ENCODE results near the gene GTPBP1.

- no peak for TF ChIP-seq MXD4 (CRISPR knock-in tag; IDR thresholded peaks at IDR 0.05)
- TF ChIP-seq POLR2A (IDR thresholded peaks at IDR 0.05; ENCODE audit: insufficient read depth in 1 of 2, low read depth in 2 of 2, low read length in 2 of 2): no peak
- no peak for TF ChIP-seq ZBTB4 (CRISPR knock-in tag; IDR thresholded peaks at IDR 0.05; ENCODE audit: borderline replicate concordance)
- no peak for TF ChIP-seq STAT6 (CRISPR knock-in tag; IDR thresholded peaks at IDR 0.05; ENCODE audit: borderline replicate concordance)
- TF ChIP-seq ELF1 (CRISPR knock-in tag; IDR thresholded peaks at IDR 0.05): no peak
- TF ChIP-seq IRF1 (CRISPR knock-in tag; IDR thresholded peaks at IDR 0.05; ENCODE audit: low read depth): no peak
- TF ChIP-seq ZNF660 (CRISPR knock-in tag; IDR thresholded peaks at IDR 0.05; ENCODE audit: borderline replicate concordance, low read depth): no peak
- no peak for TF ChIP-seq CTCF (CRISPR knock-in tag; IDR thresholded peaks at IDR 0.05)
- TF ChIP-seq MLLT10 (CRISPR knock-in tag; IDR thresholded peaks at IDR 0.05): no peak
These were observed 5.4 kb upstream of the GTPBP1 start for GRCh38 chr22:38700270-38700788.
